ENCODE results near the gene KRTAP25-1. TPM values are rescaled to one million over a fixed set of nuclear protein-coding genes. Genes with fewer than 3 reads are reported as not detected.

The KRTAP25-1 gene
- polyA plus RNA-seq (ENCODE audit: insufficient read length in 3 of 3) = not detected

- no peak for DNase-seq (ENCODE audit: low read depth in 3 of 3, low spot score in 2 of 3)
These were observed at the start of gene KRTAP25-1 for GRCh38 chr21:30289215-30289614. TSS of gene KRTAP25-1 (minus strand) at chr21:30289514. CDS start at chr21:30289490, 24 bp downstream.

GRCh38 chr21:30338717-30339116 lies 49.4 kb upstream of the KRTAP25-1 start:
- no peak for DNase-seq (ENCODE audit: low read depth in 3 of 3, low spot score in 2 of 3)

GRCh38 chr21:30337772-30338171 lies 48.5 kb upstream of the KRTAP25-1 start:
- DNase-seq (ENCODE audit: low read depth in 3 of 3, low spot score in 2 of 3) = no peak

GRCh38 chr21:30337276-30337744 lies 48.0 kb upstream of the KRTAP25-1 start, which contains the start of gene KRTAP27-1:
TSS of gene KRTAP27-1 (minus strand) at chr21:30337694. CDS start at chr21:30337668, 26 bp downstream.
- DNase-seq (ENCODE audit: low read depth in 3 of 3, low spot score in 2 of 3) = no peak

- no peak for DNase-seq (ENCODE audit: low read depth in 3 of 3, low spot score in 2 of 3)
These were observed 47.3 kb upstream of the KRTAP25-1 start for GRCh38 chr21:30336596-30336995.

GRCh38 chr21:30333736-30334135 lies 44.4 kb upstream of the KRTAP25-1 start:
- DNase-seq (ENCODE audit: low read depth in 3 of 3, low spot score in 2 of 3) = no peak

- DNase-seq (ENCODE audit: low read depth in 3 of 3, low spot score in 2 of 3) = no peak
These were observed 43.4 kb upstream of the KRTAP25-1 start for GRCh38 chr21:30332681-30333080.

GRCh38 chr21:30329203-30329875 lies 40.0 kb upstream of the KRTAP25-1 start:
- DNase-seq (ENCODE audit: low read depth in 3 of 3, low spot score in 2 of 3) = no peak

- no peak for DNase-seq (ENCODE audit: low read depth in 3 of 3, low spot score in 2 of 3)
These were observed 37.1 kb upstream of the KRTAP25-1 start for GRCh38 chr21:30326390-30326789.

GRCh38 chr21:30320215-30320614 lies 30.9 kb upstream of the KRTAP25-1 start, which contains the start of gene KRTAP26-1:
TSS of gene KRTAP26-1 (minus strand) at chr21:30320315. CDS start at chr21:30320035, 280 bp downstream.
- DNase-seq (ENCODE audit: low read depth in 3 of 3, low spot score in 2 of 3) = no peak

GRCh38 chr21:30315701-30316100 lies 26.4 kb upstream of the KRTAP25-1 start:
- DNase-seq (ENCODE audit: low read depth in 3 of 3, low spot score in 2 of 3) = no peak

GRCh38 chr21:30306884-30307283 lies 17.6 kb upstream of the KRTAP25-1 start:
- no peak for DNase-seq (ENCODE audit: low read depth in 3 of 3, low spot score in 2 of 3)

GRCh38 chr21:30305136-30305535 lies 15.8 kb upstream of the KRTAP25-1 start:
- no peak for DNase-seq (ENCODE audit: low read depth in 3 of 3, low spot score in 2 of 3)

GRCh38 chr21:30282850-30283249 lies 6.5 kb downstream of the KRTAP25-1 start, which contains the start of gene KRTAP24-1:
TSS of gene KRTAP24-1 (minus strand) at chr21:30282950. CDS start at chr21:30282932, 18 bp downstream.
- DNase-seq (ENCODE audit: low read depth in 3 of 3, low spot score in 2 of 3) = no peak

- no peak for DNase-seq (ENCODE audit: low read depth in 3 of 3, low spot score in 2 of 3)
These were observed 17.7 kb downstream of the KRTAP25-1 start for GRCh38 chr21:30271611-30272010.

- DNase-seq (ENCODE audit: low read depth in 3 of 3, low spot score in 2 of 3) = no peak
These were observed 18.2 kb downstream of the KRTAP25-1 start for GRCh38 chr21:30271156-30271555.

- no peak for DNase-seq (ENCODE audit: low read depth in 3 of 3, low spot score in 2 of 3)
These were observed 19.3 kb downstream of the KRTAP25-1 start for GRCh38 chr21:30269803-30270530.

GRCh38 chr21:30268608-30269197 lies 20.6 kb downstream of the KRTAP25-1 start:
- no peak for DNase-seq (ENCODE audit: low read depth in 3 of 3, low spot score in 2 of 3)

GRCh38 chr21:30257773-30258172 lies 31.5 kb downstream of the KRTAP25-1 start:
- DNase-seq (ENCODE audit: low read depth in 3 of 3, low spot score in 2 of 3) = no peak

GRCh38 chr21:30256100-30256499 lies 33.2 kb downstream of the KRTAP25-1 start:
- DNase-seq (ENCODE audit: low read depth in 3 of 3, low spot score in 2 of 3) = no peak

GRCh38 chr21:30255679-30256078 lies 33.6 kb downstream of the KRTAP25-1 start:
- DNase-seq (ENCODE audit: low read depth in 3 of 3, low spot score in 2 of 3) = no peak

Data from right renal cortex interstitium (tissue), 3 donors.